Fibroblast of lung (primary cell): ENCODE measurements around the gene TXNIP.
"Not testable (repeated sequence)": the region's sequence is repeated elsewhere in the genome, so short reads cannot be mapped to it uniquely, and the experiment has no call there.

ENCODE experiments used
- CTCF ChIP-seq, 2 donors: IDR thresholded peaks in 1 of 2; conservative IDR thresholded peaks in 1 of 2; 1 replicate in 1 of 2; 2 replicates in 1 of 2; pipeline ENCODE4 v1.5.1; 2011 to 2012; ENCODE audit warnings: low read length in 2 of 2, control low read depth in 1 of 2, inconsistent platforms in 1 of 2, low read depth in 1 of 2, mild to moderate bottlenecking in 1 of 2
- EZH2 ChIP-seq: IDR thresholded peaks from 2 replicates; pipeline ENCODE4 v1.5.1; 2012; ENCODE audit warnings: low read length, control low read depth, mild to moderate bottlenecking; ENCODE audit errors: missing control alignments

DNA sequence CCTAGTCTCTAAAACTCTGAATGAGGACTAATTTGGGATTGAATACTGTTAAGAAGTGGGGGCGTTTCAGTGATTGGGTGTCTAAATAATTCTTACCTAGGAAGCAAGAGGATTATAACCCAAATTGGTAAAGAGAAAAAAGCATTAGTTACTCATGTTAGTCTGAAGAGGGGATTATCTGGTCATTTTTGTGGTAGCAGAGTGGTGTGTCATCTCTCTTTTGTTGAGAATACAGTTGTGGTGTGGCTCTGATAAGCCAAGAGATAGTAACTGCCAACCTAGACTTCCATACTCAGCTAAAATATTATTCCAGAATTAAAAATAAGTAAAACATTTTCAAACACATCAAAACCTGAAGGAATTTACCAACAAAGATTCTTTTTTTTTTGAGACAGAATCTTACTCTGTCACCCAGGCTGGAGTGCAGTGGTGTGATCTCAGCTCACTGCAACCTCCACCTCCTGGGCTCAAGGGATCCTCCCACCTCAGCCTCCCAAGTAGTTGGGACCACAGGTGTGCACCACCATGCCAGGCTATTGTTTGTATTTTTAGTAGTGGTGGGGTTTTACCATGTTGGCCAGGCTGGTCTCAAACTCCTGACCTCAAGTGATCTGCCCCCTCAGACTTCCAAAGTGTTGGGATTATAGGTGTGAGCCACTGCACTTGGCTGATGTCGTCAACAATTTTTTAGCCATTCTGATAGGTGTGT is 29.6 kb upstream of the TXNIP start:
- TF ChIP-seq CTCF (conservative IDR thresholded peaks at IDR 0.05 in 1 of 2, IDR thresholded peaks at IDR 0.05 in 1 of 2; ENCODE audit: low read depth in 1 of 2, low read length in 2 of 2); EZH2: not testable (repeated sequence)
